Measurements from ENCODE around the gene TBC1D20. TPM values are rescaled to one million over a fixed set of nuclear protein-coding genes. Genes with fewer than 3 reads are reported as not detected.
"Not testable (repeated sequence)": the region's sequence is repeated elsewhere in the genome, so short reads cannot be mapped to it uniquely, and the experiment has no call there.

TBC1D20 gene
- total RNA-seq, 1 experiment from 2014 or later = 35.8 TPM

DNA sequence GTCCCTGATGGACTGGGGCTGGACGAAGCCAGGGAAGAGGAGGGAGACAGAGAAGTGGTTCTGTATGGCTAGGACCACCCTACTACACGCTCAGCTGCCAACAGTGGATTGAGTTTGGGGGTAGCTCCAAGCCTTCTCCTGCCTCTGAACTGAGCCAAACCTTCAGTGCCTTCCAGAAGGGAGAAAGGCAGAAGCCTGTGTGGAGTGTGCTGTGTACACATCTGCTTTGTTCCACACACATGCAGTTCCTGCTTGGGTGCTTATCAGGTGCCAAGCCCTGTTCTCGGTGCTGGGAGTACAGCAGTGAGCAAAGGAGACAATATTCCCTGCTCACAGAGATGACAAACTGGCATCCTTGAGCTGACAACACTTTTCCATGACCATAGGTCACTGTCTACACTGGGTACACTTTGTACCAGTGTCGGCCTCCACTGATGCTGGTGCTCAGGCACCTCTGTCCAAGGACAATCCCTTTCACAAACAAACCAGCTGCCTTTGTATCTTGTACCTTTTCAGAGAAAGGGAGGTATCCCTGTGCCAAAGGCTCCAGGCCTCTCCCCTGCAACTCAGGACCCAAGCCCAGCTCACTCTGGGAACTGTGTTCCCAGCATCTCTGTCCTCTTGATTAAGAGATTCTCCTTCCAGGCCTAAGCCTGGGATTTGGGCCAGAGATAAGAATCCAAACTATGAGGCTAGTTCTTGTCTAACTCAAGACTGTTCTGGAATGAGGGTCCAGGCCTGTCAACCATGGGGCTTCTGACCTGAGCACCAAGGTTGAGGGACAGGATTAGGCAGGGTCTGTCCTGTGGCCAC lies 65.5 kb downstream of the TBC1D20 start:
- Histone ChIP-seq H3K36me3 (ENCODE audit: control insufficient read depth, insufficient read depth, low read length) (peaks cover 8% of the 10 kb centered on the region), H3K4me1 (peaks cover 13% of the 10 kb centered on the region), H3K9me3 (no peaks in the 10 kb centered on the region), H3K27me3 (replicated peaks; ENCODE audit: control insufficient read depth, insufficient read depth, low read length) (no peaks in the 10 kb centered on the region), H3K4me3 (ENCODE audit: low read depth, low read length) (no peak overlapping the region)
- Mint-ChIP-seq H3K4me1 (ENCODE audit: low read depth, unreplicated experiment) (peaks cover 20% of the 10 kb centered on the region), H3K27ac (ENCODE audit: unreplicated experiment) (no peak overlapping the region), H3K36me3 (ENCODE audit: insufficient read depth, unreplicated experiment) (peaks cover 85% of the 10 kb centered on the region), H3K4me3 (ENCODE audit: unreplicated experiment) (no peak overlapping the region), H3K9me3 (ENCODE audit: unreplicated experiment) (no peaks in the 10 kb centered on the region), H3K27me3 (ENCODE audit: insufficient read depth, unreplicated experiment) (no peaks in the 10 kb centered on the region)
- POLR2A ChIA-PET = no interaction called here
- TSS peak; percentile 25 for BruUV-seq (replicated peaks)
- TF ChIP-seq, protein P1, sequence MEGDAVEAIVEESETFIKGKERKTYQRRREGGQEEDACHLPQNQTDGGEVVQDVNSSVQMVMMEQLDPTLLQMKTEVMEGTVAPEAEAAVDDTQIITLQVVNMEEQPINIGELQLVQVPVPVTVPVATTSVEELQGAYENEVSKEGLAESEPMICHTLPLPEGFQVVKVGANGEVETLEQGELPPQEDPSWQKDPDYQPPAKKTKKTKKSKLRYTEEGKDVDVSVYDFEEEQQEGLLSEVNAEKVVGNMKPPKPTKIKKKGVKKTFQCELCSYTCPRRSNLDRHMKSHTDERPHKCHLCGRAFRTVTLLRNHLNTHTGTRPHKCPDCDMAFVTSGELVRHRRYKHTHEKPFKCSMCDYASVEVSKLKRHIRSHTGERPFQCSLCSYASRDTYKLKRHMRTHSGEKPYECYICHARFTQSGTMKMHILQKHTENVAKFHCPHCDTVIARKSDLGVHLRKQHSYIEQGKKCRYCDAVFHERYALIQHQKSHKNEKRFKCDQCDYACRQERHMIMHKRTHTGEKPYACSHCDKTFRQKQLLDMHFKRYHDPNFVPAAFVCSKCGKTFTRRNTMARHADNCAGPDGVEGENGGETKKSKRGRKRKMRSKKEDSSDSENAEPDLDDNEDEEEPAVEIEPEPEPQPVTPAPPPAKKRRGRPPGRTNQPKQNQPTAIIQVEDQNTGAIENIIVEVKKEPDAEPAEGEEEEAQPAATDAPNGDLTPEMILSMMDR (IDR thresholded peaks at IDR 0.05; ENCODE audit: insufficient read depth in 1 of 2, low read depth in 1 of 2, low read length in 1 of 2, severe bottlenecking in 1 of 2, unreplicated experiment in 1 of 2) = no peak
- DNase-seq = no peak
- intact Hi-C loops (cut with micrococcal nuclease; ENCODE audit: unreplicated experiment) = no loop called here
- CTCF ChIA-PET = no interaction called here

DNA sequence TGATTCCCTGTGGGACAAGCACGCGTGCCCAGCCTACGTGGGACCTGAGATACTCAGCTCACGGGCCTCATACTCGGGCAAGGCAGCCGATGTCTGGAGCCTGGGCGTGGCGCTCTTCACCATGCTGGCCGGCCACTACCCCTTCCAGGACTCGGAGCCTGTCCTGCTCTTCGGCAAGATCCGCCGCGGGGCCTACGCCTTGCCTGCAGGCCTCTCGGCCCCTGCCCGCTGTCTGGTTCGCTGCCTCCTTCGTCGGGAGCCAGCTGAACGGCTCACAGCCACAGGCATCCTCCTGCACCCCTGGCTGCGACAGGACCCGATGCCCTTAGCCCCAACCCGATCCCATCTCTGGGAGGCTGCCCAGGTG lies 66.1 kb downstream of the TBC1D20 start:
- peaks cover 11% of the 10 kb centered on the region for H3K4me1 ChIP-seq
- ChIA-PET POLR2A (no interaction called here), CTCF (no interaction called here)
- no peaks in the 10 kb centered on the region for H3K27me3 ChIP-seq (replicated peaks; ENCODE audit: control insufficient read depth, insufficient read depth, low read length)
- Mint-ChIP-seq H3K27me3 (ENCODE audit: insufficient read depth, unreplicated experiment) (no peaks in the 10 kb centered on the region), H3K36me3 (ENCODE audit: insufficient read depth, unreplicated experiment) (peaks cover 87% of the 10 kb centered on the region), H3K9me3 (ENCODE audit: unreplicated experiment) (no peaks in the 10 kb centered on the region), H3K27ac (ENCODE audit: unreplicated experiment) (no peak overlapping the region), H3K4me3 (ENCODE audit: unreplicated experiment) (no peak overlapping the region), H3K4me1 (ENCODE audit: low read depth, unreplicated experiment) (peaks cover 20% of the 10 kb centered on the region)
- no TSS peak for BruUV-seq (replicated peaks)
- intact Hi-C loops (cut with micrococcal nuclease; ENCODE audit: unreplicated experiment) = no loop called here
- H3K36me3 ChIP-seq (ENCODE audit: control insufficient read depth, insufficient read depth, low read length) = peaks cover 10% of the 10 kb centered on the region
- TF ChIP-seq, protein P1 (IDR thresholded peaks at IDR 0.05; ENCODE audit: insufficient read depth in 1 of 2, low read depth in 1 of 2, low read length in 1 of 2, severe bottlenecking in 1 of 2, unreplicated experiment in 1 of 2) = no peak
- no peak for DNase-seq
- no peaks in the 10 kb centered on the region for H3K9me3 ChIP-seq
- H3K4me3 ChIP-seq (ENCODE audit: low read depth, low read length) = no peak overlapping the region

DNA sequence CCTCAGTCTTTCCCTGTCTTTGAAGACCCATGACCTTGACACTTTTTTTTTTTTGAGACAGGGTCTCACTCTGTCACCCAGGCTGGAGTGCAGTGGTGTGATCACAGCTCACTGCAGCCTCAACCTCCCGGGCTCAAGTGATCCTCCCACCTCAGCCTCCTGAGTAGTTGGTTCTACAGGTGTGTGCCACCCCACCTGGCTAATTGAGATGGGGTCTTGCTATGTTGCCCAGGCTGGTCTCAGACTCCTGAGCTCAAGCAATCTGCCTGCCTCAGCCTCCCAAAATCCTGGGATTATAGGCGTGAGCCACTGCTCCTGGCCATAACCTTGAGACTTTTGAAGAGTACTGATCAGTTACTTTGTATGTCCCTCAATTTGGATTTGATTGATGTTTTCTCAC lies 69.0 kb downstream of the TBC1D20 start:
- DNase-seq; BruUV-seq (replicated peaks); H3K27ac Mint-ChIP-seq (ENCODE audit: unreplicated experiment); H3K9me3 Mint-ChIP-seq (ENCODE audit: unreplicated experiment); H3K4me1 ChIP-seq; intact Hi-C loops (cut with micrococcal nuclease; ENCODE audit: unreplicated experiment); H3K27me3 ChIP-seq (replicated peaks; ENCODE audit: control insufficient read depth, insufficient read depth, low read length); POLR2A ChIA-PET; H3K4me3 Mint-ChIP-seq (ENCODE audit: unreplicated experiment); H3K4me3 ChIP-seq (ENCODE audit: low read depth, low read length); H3K27me3 Mint-ChIP-seq (ENCODE audit: insufficient read depth, unreplicated experiment); H3K9me3 ChIP-seq: not testable (repeated sequence)
- CTCF ChIA-PET = interaction anchor here (0.7 kb wide), 1 partner anchor 47 kb away, joined by 3 read pairs; no protein-coding TSS in a partner anchor
- Mint-ChIP-seq H3K36me3 (ENCODE audit: insufficient read depth, unreplicated experiment) (peaks cover 100% of the 10 kb centered on the region), H3K4me1 (ENCODE audit: low read depth, unreplicated experiment) (peaks cover 11% of the 10 kb centered on the region)
- peaks cover 11% of the 10 kb centered on the region for H3K36me3 ChIP-seq (ENCODE audit: control insufficient read depth, insufficient read depth, low read length)

Measured in Caco-2 (cell line).